Astrocyte (in vitro differentiated cells and primary cell): ENCODE data around the gene LSM14A. TPM values are rescaled to one million over a fixed set of nuclear protein-coding genes. Genes with fewer than 3 reads are reported as not detected.
A peak's percentile ranks its signal among the peaks of the same experiment; 100 is the strongest.

ENCODE experiments used
- DNase-seq: peaks from one replicate; pipeline ENCODE4 v3.0.0-alpha.2; 2010; ENCODE audit warnings: low read depth
- FAIRE-seq: peaks from 2 replicates; lab custom pipeline; 2011; peaks lifted over from hg19 to GRCh38; lab: Jason Lieb, UNC
- H2AFZ ChIP-seq: 2 replicates; pipeline ENCODE4 v1.6.0; 2012; ENCODE audit warnings: low read depth, low read length, inconsistent platforms
- H3K27ac ChIP-seq: 2 replicates; pipeline ENCODE4 v1.5.1; 2011; ENCODE audit warnings: low read depth, low read length, inconsistent platforms
- H3K27me3 ChIP-seq: 2 replicates; pipeline ENCODE4 v1.6.0; 2011; ENCODE audit warnings: low read length, inconsistent platforms; ENCODE audit not compliant: insufficient read depth
- H3K36me3 ChIP-seq: 2 replicates; pipeline ENCODE4 v1.5.1; 2011; ENCODE audit warnings: low read length, inconsistent platforms; ENCODE audit not compliant: insufficient read depth
- H3K4me1 ChIP-seq: 2 replicates; pipeline ENCODE4 v1.5.1; 2011; ENCODE audit warnings: low read length, inconsistent platforms; ENCODE audit not compliant: insufficient read depth
- H3K4me2 ChIP-seq: 2 replicates; pipeline ENCODE4 v1.6.0; 2012; ENCODE audit warnings: low read length, inconsistent platforms
- H3K4me3 ChIP-seq: 2 replicates; pipeline ENCODE4 v1.5.1; 2011; ENCODE audit warnings: low read depth, mild to moderate bottlenecking, low read length, inconsistent platforms; ENCODE audit not compliant: insufficient read depth
- H3K79me2 ChIP-seq: 2 replicates; pipeline ENCODE4 v1.6.0; 2012; ENCODE audit warnings: mild to moderate bottlenecking, low read length, inconsistent platforms; ENCODE audit not compliant: insufficient read depth
- H3K9ac ChIP-seq: 2 replicates; pipeline ENCODE4 v1.6.0; 2012; ENCODE audit warnings: mild to moderate bottlenecking, low read length, inconsistent platforms
- H3K9me3 ChIP-seq: 2 replicates; pipeline ENCODE4 v1.5.1; 2012; ENCODE audit warnings: low read depth, mild to moderate bottlenecking, low read length, inconsistent platforms; ENCODE audit not compliant: insufficient read depth
- H4K20me1 ChIP-seq: 2 replicates; pipeline ENCODE4 v1.6.0; 2012; ENCODE audit warnings: low read length, inconsistent platforms; ENCODE audit not compliant: insufficient read depth
- H3K27ac Mint-ChIP-seq: one replicate; pipeline ENCODE4 v1.8.0; 2021; ENCODE audit warnings: mild to moderate bottlenecking, mixed read lengths; ENCODE audit not compliant: unreplicated experiment
- H3K27me3 Mint-ChIP-seq: one replicate; pipeline ENCODE4 v1.8.0; 2021; ENCODE audit warnings: low read depth, mixed read lengths; ENCODE audit not compliant: unreplicated experiment
- H3K36me3 Mint-ChIP-seq: one replicate; pipeline ENCODE4 v1.8.0; 2021; ENCODE audit warnings: low read depth, mixed read lengths; ENCODE audit not compliant: unreplicated experiment
- H3K4me1 Mint-ChIP-seq: one replicate; pipeline ENCODE4 v1.8.0; 2021; ENCODE audit warnings: low read depth, mixed read lengths; ENCODE audit not compliant: unreplicated experiment
- H3K4me3 Mint-ChIP-seq: one replicate; pipeline ENCODE4 v1.8.0; 2021; ENCODE audit warnings: mild to moderate bottlenecking, moderate library complexity, mixed read lengths; ENCODE audit not compliant: unreplicated experiment
- H3K9me3 Mint-ChIP-seq: one replicate; pipeline ENCODE4 v1.8.0; 2021; ENCODE audit warnings: mild to moderate bottlenecking, mixed read lengths; ENCODE audit not compliant: unreplicated experiment
- CTCF ChIP-seq: IDR thresholded peaks from 2 replicates; pipeline ENCODE4 v1.5.1; 2011; ENCODE audit warnings: low read depth, mild to moderate bottlenecking, inconsistent platforms, low read length, moderate library complexity; ENCODE audit not compliant: insufficient read depth
- EZH2 ChIP-seq: IDR thresholded peaks from 2 replicates; pipeline ENCODE4 v1.6.1; 2012; ENCODE audit warnings: mild to moderate bottlenecking, low read length, inconsistent platforms; ENCODE audit not compliant: insufficient read depth
- total RNA-seq: library from RNA; stranded (reverse); gene quantifications from 2 replicates; pipeline ENCODE4 v1.2.1, GENCODE V29; 2021

LSM14A gene
- total RNA-seq, 1 donor from 2014 or later, result 88.4 TPM

- peak; percentile 13 for FAIRE-seq
These were observed 64.0 kb downstream of the LSM14A start for GRCh38 chr19:34236035-34236987.

GRCh38 chr19:34237283-34237682 is 65.0 kb downstream of the LSM14A start:
- no peak overlapping the region for H3K27ac ChIP-seq
- H4K20me1 ChIP-seq, result peaks cover 19% of the 10 kb centered on the region
- H3K27me3 ChIP-seq, result no peaks in the 10 kb centered on the region
- no peak for FAIRE-seq
- no peak overlapping the region for H2AFZ ChIP-seq
- no peaks in the 10 kb centered on the region for H3K36me3 ChIP-seq
- H3K9me3 ChIP-seq, result no peaks in the 10 kb centered on the region
- H3K9ac ChIP-seq, result no peak overlapping the region
- no peak for DNase-seq
- peaks cover 22% of the 10 kb centered on the region for H3K4me1 Mint-ChIP-seq
- H3K9me3 Mint-ChIP-seq, result peaks cover 2% of the 10 kb centered on the region
- H3K4me3 ChIP-seq, result no peak overlapping the region
- no peak overlapping the region for H3K27ac Mint-ChIP-seq
- H3K27me3 Mint-ChIP-seq, result no peaks in the 10 kb centered on the region
- peaks cover 10% of the 10 kb centered on the region for H3K36me3 Mint-ChIP-seq
- no peaks in the 10 kb centered on the region for H3K79me2 ChIP-seq
- no peak for TF ChIP-seq EZH2
- no peak for TF ChIP-seq CTCF
- no peak overlapping the region for H3K4me3 Mint-ChIP-seq
- peaks cover 20% of the 10 kb centered on the region for H3K4me1 ChIP-seq
- no peak overlapping the region for H3K4me2 ChIP-seq

More at GRCh38 chr19:34236035-34236987, 64.0 kb downstream of the LSM14A start:
- Mint-ChIP-seq H3K4me3 (no peak overlapping the region), H3K9me3 (peaks cover 2% of the 10 kb centered on the region), H3K36me3 (peaks cover 10% of the 10 kb centered on the region), H3K27ac (no peak overlapping the region), H3K27me3 (no peaks in the 10 kb centered on the region), H3K4me1 (peaks cover 24% of the 10 kb centered on the region)
- Histone ChIP-seq H3K9ac (no peak overlapping the region), H3K27me3 (no peaks in the 10 kb centered on the region), H3K27ac (no peak overlapping the region), H3K79me2 (no peaks in the 10 kb centered on the region), H3K4me3 (no peak overlapping the region), H4K20me1 (peaks cover 19% of the 10 kb centered on the region), H2AFZ (no peak overlapping the region), H3K4me1 (peaks cover 21% of the 10 kb centered on the region), H3K4me2 (no peak overlapping the region), H3K36me3 (no peaks in the 10 kb centered on the region), H3K9me3 (no peaks in the 10 kb centered on the region)
- peak; percentile 47 for DNase-seq
- TF ChIP-seq EZH2 (no peak), CTCF (no peak)

GRCh38 chr19:34237939-34238338 is 65.6 kb downstream of the LSM14A start:
- TF ChIP-seq EZH2 (no peak), CTCF (no peak)
- no peak overlapping the region for H3K27ac Mint-ChIP-seq

More at GRCh38 chr19:34237939-34238338, 65.6 kb downstream of the LSM14A start:
- DNase-seq (no peak), FAIRE-seq (no peak)
- H3K27ac ChIP-seq, result no peak overlapping the region
- H3K27me3 ChIP-seq, result no peaks in the 10 kb centered on the region
- Mint-ChIP-seq H3K9me3 (peaks cover 2% of the 10 kb centered on the region), H3K27me3 (no peaks in the 10 kb centered on the region), H3K36me3 (peaks cover 10% of the 10 kb centered on the region), H3K4me1 (peaks cover 15% of the 10 kb centered on the region), H3K4me3 (no peak overlapping the region)
- H3K9me3 ChIP-seq, result no peaks in the 10 kb centered on the region
- no peak overlapping the region for H3K4me2 ChIP-seq
- no peaks in the 10 kb centered on the region for H3K79me2 ChIP-seq
- H3K4me1 ChIP-seq, result peaks cover 15% of the 10 kb centered on the region
- H3K4me3 ChIP-seq, result no peak overlapping the region
- H4K20me1 ChIP-seq, result peaks cover 15% of the 10 kb centered on the region
- H3K9ac ChIP-seq, result no peak overlapping the region
- no peak overlapping the region for H2AFZ ChIP-seq
- H3K36me3 ChIP-seq, result no peaks in the 10 kb centered on the region
